ENCODE results near the gene PRR29. TPM values are rescaled to one million over a fixed set of nuclear protein-coding genes. Genes with fewer than 3 reads are reported as not detected.
A peak's percentile ranks its signal among the peaks of the same experiment; 100 is the strongest.

The PRR29 gene
- total RNA-seq, 4 donors from 2014 or later: 1.7 to 5.6 (median 4.2) TPM

DNA sequence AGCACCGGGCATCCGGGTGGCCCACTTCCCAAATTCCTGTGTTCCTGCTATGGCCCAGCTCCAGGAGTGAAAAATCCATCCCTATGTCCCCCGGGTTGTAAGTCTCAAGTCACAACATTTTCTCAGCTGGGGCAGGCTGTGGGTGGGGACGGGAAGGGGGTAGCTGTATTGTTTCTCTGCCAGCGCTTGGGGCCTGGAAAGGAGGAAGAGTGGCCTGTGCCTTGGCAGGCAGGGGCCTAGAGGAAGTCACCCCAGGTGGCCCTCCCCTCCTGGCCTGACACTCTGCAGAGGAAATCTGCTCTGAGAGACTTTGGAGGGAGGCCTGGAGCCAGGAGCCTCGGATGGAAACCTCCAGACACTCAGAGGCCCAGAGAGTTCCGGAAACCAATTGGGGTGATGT lies 14.8 kb upstream of the PRR29 start:
- Histone ChIP-seq H3K4me1 (peaks cover 41 to 74% of the 10 kb centered on the region in 2 donors), H3K4me3 (replicated peaks in 1 of 3) (no peak overlapping the region), H3K36me3 (no peaks in the 10 kb centered on the region), H3K27me3 (no peaks in the 10 kb centered on the region), H3K27ac (peak overlapping the region; percentile 4 to 94 (median 76)), H3K9me3 (no peaks in the 10 kb centered on the region)
- DNase-seq: peak; percentile 39 to 44
- intact Hi-C loops (cut with DNase I): no loop called here
- TF ChIP-seq, protein P1, sequence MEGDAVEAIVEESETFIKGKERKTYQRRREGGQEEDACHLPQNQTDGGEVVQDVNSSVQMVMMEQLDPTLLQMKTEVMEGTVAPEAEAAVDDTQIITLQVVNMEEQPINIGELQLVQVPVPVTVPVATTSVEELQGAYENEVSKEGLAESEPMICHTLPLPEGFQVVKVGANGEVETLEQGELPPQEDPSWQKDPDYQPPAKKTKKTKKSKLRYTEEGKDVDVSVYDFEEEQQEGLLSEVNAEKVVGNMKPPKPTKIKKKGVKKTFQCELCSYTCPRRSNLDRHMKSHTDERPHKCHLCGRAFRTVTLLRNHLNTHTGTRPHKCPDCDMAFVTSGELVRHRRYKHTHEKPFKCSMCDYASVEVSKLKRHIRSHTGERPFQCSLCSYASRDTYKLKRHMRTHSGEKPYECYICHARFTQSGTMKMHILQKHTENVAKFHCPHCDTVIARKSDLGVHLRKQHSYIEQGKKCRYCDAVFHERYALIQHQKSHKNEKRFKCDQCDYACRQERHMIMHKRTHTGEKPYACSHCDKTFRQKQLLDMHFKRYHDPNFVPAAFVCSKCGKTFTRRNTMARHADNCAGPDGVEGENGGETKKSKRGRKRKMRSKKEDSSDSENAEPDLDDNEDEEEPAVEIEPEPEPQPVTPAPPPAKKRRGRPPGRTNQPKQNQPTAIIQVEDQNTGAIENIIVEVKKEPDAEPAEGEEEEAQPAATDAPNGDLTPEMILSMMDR (IDR thresholded peaks at IDR 0.05): no peak
- TF ChIP-seq POLR2A (IDR thresholded peaks at IDR 0.05): no peak
- 41 to 46% methylated on average over 7 of the region's 7 CpGs for whole genome bisulfite sequencing, 2 donors

DNA sequence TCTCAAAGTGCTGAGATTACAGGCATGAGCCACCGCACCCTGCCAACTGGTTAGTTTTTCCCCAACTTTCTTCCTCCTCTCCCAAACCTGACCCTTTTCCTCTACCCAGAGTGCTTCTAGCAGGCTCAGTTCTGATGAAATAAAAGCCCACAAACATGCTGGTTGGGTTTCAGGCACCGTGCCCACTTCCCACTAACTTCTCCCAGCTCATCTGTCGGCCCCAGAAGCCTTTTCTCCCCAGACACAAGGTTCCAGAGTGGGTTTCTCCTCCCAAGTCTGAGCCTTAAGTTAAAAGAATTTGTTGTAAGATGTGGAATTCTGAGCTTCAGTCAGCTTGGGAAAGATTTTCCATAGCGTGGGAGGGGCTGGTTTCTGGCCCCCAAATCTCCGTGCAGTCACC lies 13.9 kb upstream of the PRR29 start:
- WGBS, 2 donors: 66 to 70% methylated on average over 5 of the region's 5 CpGs
- no peak for DNase-seq
- Histone ChIP-seq H3K27me3 (no peaks in the 10 kb centered on the region), H3K4me3 (replicated peaks in 1 of 3) (no peak overlapping the region), H3K9me3 (no peaks in the 10 kb centered on the region), H3K27ac (peak overlapping the region; percentile 67 to 94 (median 76)), H3K4me1 (peaks cover 50 to 75% of the 10 kb centered on the region in 2 donors), H3K36me3 (no peaks in the 10 kb centered on the region)
- intact Hi-C loops (cut with DNase I): no loop called here
- TF ChIP-seq POLR2A (IDR thresholded peaks at IDR 0.05): no peak
- TF ChIP-seq, protein P1 (IDR thresholded peaks at IDR 0.05): no peak

DNA sequence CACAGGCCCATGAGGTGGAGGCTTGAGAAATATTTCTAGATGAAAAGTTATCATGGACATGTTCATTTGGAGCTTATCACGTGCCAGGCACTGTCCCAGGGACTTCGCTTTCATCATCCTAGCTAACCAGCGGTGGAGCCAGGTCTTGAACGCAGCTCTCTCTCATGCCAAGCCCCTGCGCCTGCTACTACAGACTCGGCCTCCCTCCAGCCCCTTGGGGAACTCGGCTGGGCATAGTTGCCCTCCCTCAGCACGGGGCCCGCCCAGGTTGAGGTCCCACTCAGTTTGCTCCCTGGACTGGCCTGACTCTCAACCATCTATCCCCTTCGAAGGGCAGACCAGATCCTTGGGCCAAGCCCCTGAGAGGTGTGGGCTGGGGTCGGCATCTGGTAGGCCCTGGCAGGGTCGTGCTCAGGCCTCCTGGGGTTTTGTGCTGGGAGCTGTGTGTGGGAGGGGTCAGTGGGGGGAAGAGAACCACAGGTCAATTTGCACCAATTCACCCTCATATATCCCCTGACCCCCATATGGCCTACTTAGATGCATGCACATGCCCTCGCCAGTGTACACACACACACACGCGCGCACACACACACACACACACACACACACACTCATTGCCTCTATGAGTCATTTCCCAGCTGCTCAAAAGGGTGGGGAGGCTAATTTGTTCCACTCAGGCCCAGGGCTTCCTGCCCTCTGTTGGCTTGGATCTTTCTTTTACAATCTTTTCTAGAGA lies 13.3 kb upstream of the PRR29 start:
- peaks cover 55 to 79% of the 10 kb centered on the region in 2 donors for H3K4me1 ChIP-seq
- H3K27ac ChIP-seq: peak overlapping the region; percentile 76 to 95 (median 94)
- no peaks in the 10 kb centered on the region for H3K9me3 ChIP-seq
- intact Hi-C loops (cut with DNase I): no loop called here
- no peaks in the 10 kb centered on the region for H3K36me3 ChIP-seq
- no peaks in the 10 kb centered on the region for H3K27me3 ChIP-seq
- no peak overlapping the region for H3K4me3 ChIP-seq (replicated peaks in 1 of 3)
- 79 to 82% methylated on average over 13 to 15 of the region's 16 CpGs for WGBS, 2 donors
- DNase-seq: peak; percentile 36 to 52
- TF ChIP-seq, protein P1 (IDR thresholded peaks at IDR 0.05): no peak
- no peak for TF ChIP-seq POLR2A (IDR thresholded peaks at IDR 0.05)

DNA sequence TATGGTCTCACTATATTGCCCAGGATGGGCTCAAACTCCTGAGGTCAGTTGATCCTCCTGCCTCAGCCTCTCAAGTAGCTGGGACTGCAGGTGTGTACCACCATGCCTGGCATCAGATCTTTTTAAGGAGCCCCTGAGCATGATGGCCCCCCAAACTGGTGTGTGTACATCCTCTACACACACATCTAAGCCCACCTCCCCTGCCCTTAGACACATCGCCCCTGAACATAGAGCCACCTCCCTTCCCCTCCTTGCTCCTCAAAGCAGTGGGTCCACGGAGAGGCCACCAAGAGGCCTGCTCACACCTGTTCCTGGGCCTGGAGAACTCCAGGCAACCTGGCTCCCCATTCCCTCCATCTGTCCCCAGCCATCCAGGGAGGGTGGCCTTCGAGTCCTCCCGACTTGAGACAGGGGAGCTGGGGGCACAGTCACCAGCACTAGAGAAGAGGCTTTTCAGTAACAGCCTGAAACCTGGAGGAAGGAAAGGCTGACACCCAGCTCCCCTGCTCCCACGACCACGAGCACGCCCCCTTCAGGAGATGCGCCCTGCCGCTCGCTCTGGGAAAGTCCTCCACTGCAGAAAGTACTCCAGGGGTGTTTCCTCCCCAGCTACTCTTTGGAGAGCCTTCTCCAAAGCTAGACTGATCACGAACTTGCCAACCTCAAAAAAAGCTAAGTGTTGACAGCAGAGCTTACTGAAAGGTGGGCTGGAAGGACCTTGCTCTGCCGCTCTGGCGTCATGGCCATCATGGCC lies 12.6 kb upstream of the PRR29 start:
- Histone ChIP-seq H3K27ac (peak overlapping the region; percentile 76 to 95 (median 94)), H3K9me3 (no peaks in the 10 kb centered on the region), H3K36me3 (no peaks in the 10 kb centered on the region), H3K4me1 (peaks cover 55 to 79% of the 10 kb centered on the region in 2 donors), H3K4me3 (replicated peaks in 1 of 3) (no peak overlapping the region), H3K27me3 (no peaks in the 10 kb centered on the region)
- TF ChIP-seq, protein P1 (IDR thresholded peaks at IDR 0.05): no peak
- no peak for TF ChIP-seq POLR2A (IDR thresholded peaks at IDR 0.05)
- WGBS, 2 donors: 62 to 71% methylated on average over 11 to 12 of the region's 13 CpGs
- DNase-seq: no peak
- intact Hi-C loops (cut with DNase I): no loop called here

DNA sequence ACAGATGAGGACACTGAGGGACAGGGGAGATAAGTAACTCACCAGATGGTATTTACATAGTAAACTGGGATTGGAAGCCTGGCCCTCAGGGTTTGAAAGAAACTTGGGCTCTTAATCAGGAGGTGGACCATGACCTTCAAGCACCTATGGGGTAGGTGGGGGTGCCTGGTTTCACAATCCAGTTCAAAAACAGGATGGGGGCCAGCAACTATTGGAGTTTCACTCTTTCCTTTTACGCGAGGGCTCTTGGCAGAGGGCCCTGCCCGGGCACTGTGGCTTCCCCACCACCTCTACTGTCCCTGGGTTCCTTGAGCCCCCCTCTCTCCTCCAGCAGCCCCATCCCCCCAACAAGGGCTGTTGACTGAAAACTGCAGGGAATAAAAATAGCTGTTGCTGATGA lies 11.3 kb upstream of the PRR29 start:
- intact Hi-C loops (cut with DNase I): no loop called here
- Histone ChIP-seq H3K4me3 (replicated peaks in 1 of 3) (no peak overlapping the region), H3K9me3 (no peaks in the 10 kb centered on the region), H3K27ac (peak overlapping the region; percentile 94 to 96 (median 95)), H3K36me3 (no peaks in the 10 kb centered on the region), H3K4me1 (peaks cover 57 to 78% of the 10 kb centered on the region in 2 donors), H3K27me3 (no peaks in the 10 kb centered on the region)
- DNase-seq: peak; percentile 94 to 95
- no peak for TF ChIP-seq POLR2A (IDR thresholded peaks at IDR 0.05)
- TF ChIP-seq, protein P1 (IDR thresholded peaks at IDR 0.05): no peak
- 23 to 33% methylated on average over 1 to 3 of the region's 3 CpGs for WGBS, 2 donors
